ENCODE results near the gene ZBTB20.
"Not testable (repeated sequence)": the region's sequence is repeated elsewhere in the genome, so short reads cannot be mapped to it uniquely, and the experiment has no call there.

The ZBTB20 gene

GRCh38 chr3:114680299-114680698 lies 466.8 kb downstream of the ZBTB20 start:
- no peak for DNase-seq
- in situ Hi-C loops (cut with HindIII; ENCODE audit: low pct_ligation_motif_present, low pct_unique_long_range_greater_than_20kb, low sequenced_read_pairs): no loop called here

GRCh38 chr3:114679773-114680172 lies 467.3 kb downstream of the ZBTB20 start:
- in situ Hi-C loops (cut with HindIII; ENCODE audit: low pct_ligation_motif_present, low pct_unique_long_range_greater_than_20kb, low sequenced_read_pairs); DNase-seq: not testable (repeated sequence)

- DNase-seq: no peak
- in situ Hi-C loops (cut with HindIII; ENCODE audit: low pct_ligation_motif_present, low pct_unique_long_range_greater_than_20kb, low sequenced_read_pairs): no loop called here
These were observed 472.0 kb downstream of the ZBTB20 start for GRCh38 chr3:114675104-114675503.

GRCh38 chr3:114674036-114674435 lies 473.1 kb downstream of the ZBTB20 start:
- DNase-seq: no peak
- in situ Hi-C loops (cut with HindIII; ENCODE audit: low pct_ligation_motif_present, low pct_unique_long_range_greater_than_20kb, low sequenced_read_pairs): no loop called here

GRCh38 chr3:114673481-114673880 lies 473.6 kb downstream of the ZBTB20 start:
- no peak for DNase-seq
- in situ Hi-C loops (cut with HindIII; ENCODE audit: low pct_ligation_motif_present, low pct_unique_long_range_greater_than_20kb, low sequenced_read_pairs): no loop called here

- in situ Hi-C loops (cut with HindIII; ENCODE audit: low pct_ligation_motif_present, low pct_unique_long_range_greater_than_20kb, low sequenced_read_pairs): no loop called here
- no peak for DNase-seq
These were observed 474.2 kb downstream of the ZBTB20 start for GRCh38 chr3:114672692-114673447.

GRCh38 chr3:114671741-114672510 lies 475.2 kb downstream of the ZBTB20 start:
- no peak for DNase-seq
- in situ Hi-C loops (cut with HindIII; ENCODE audit: low pct_ligation_motif_present, low pct_unique_long_range_greater_than_20kb, low sequenced_read_pairs): no loop called here

- no peak for DNase-seq
- in situ Hi-C loops (cut with HindIII; ENCODE audit: low pct_ligation_motif_present, low pct_unique_long_range_greater_than_20kb, low sequenced_read_pairs): no loop called here
These were observed 477.5 kb downstream of the ZBTB20 start for GRCh38 chr3:114669614-114670013.

GRCh38 chr3:114668099-114668498 lies 479.0 kb downstream of the ZBTB20 start:
- in situ Hi-C loops (cut with HindIII; ENCODE audit: low pct_ligation_motif_present, low pct_unique_long_range_greater_than_20kb, low sequenced_read_pairs): no loop called here
- DNase-seq: no peak

GRCh38 chr3:114666623-114667022 lies 480.5 kb downstream of the ZBTB20 start:
- in situ Hi-C loops (cut with HindIII; ENCODE audit: low pct_ligation_motif_present, low pct_unique_long_range_greater_than_20kb, low sequenced_read_pairs): no loop called here
- DNase-seq: no peak

GRCh38 chr3:114664006-114664405 lies 483.1 kb downstream of the ZBTB20 start:
- in situ Hi-C loops (cut with HindIII; ENCODE audit: low pct_ligation_motif_present, low pct_unique_long_range_greater_than_20kb, low sequenced_read_pairs): no loop called here
- no peak for DNase-seq

- in situ Hi-C loops (cut with HindIII; ENCODE audit: low pct_ligation_motif_present, low pct_unique_long_range_greater_than_20kb, low sequenced_read_pairs): no loop called here
- no peak for DNase-seq
These were observed 486.3 kb downstream of the ZBTB20 start for GRCh38 chr3:114660808-114661207.

- in situ Hi-C loops (cut with HindIII; ENCODE audit: low pct_ligation_motif_present, low pct_unique_long_range_greater_than_20kb, low sequenced_read_pairs): no loop called here
- DNase-seq: no peak
These were observed 487.0 kb downstream of the ZBTB20 start for GRCh38 chr3:114660124-114660523.

- no peak for DNase-seq
These were observed 487.7 kb downstream of the ZBTB20 start for GRCh38 chr3:114659109-114660061.

GRCh38 chr3:114651555-114651954 lies 495.5 kb downstream of the ZBTB20 start:
- in situ Hi-C loops (cut with HindIII; ENCODE audit: low pct_ligation_motif_present, low pct_unique_long_range_greater_than_20kb, low sequenced_read_pairs): no loop called here
- no peak for DNase-seq

More at GRCh38 chr3:114659109-114660061, 487.7 kb downstream of the ZBTB20 start:
- in situ Hi-C loops (cut with HindIII; ENCODE audit: low pct_ligation_motif_present, low pct_unique_long_range_greater_than_20kb, low sequenced_read_pairs): no loop called here

- in situ Hi-C loops (cut with HindIII; ENCODE audit: low pct_ligation_motif_present, low pct_unique_long_range_greater_than_20kb, low sequenced_read_pairs): no loop called here
These were observed 496.3 kb downstream of the ZBTB20 start for GRCh38 chr3:114650808-114651207.

GRCh38 chr3:114649331-114649730 lies 497.8 kb downstream of the ZBTB20 start:
- peak; percentile 71 for DNase-seq
- in situ Hi-C loops (cut with HindIII; ENCODE audit: low pct_ligation_motif_present, low pct_unique_long_range_greater_than_20kb, low sequenced_read_pairs): no loop called here

More at GRCh38 chr3:114650808-114651207, 496.3 kb downstream of the ZBTB20 start:
- peak; percentile 45 for DNase-seq

- no peak for DNase-seq
- in situ Hi-C loops (cut with HindIII; ENCODE audit: low pct_ligation_motif_present, low pct_unique_long_range_greater_than_20kb, low sequenced_read_pairs): no loop called here
These were observed 500.6 kb downstream of the ZBTB20 start for GRCh38 chr3:114646526-114646925.

GRCh38 chr3:114645392-114645791 lies 501.7 kb downstream of the ZBTB20 start:
- in situ Hi-C loops (cut with HindIII; ENCODE audit: low pct_ligation_motif_present, low pct_unique_long_range_greater_than_20kb, low sequenced_read_pairs): no loop called here
- DNase-seq: no peak

Measured in ACHN (cell line).